ENCODE measurements around the gene TMEM151B.

The TMEM151B gene

GRCh38 chr6:44333273-44333919, 63.1 kb downstream of the TMEM151B start:
- TF ChIP-seq, protein P1, sequence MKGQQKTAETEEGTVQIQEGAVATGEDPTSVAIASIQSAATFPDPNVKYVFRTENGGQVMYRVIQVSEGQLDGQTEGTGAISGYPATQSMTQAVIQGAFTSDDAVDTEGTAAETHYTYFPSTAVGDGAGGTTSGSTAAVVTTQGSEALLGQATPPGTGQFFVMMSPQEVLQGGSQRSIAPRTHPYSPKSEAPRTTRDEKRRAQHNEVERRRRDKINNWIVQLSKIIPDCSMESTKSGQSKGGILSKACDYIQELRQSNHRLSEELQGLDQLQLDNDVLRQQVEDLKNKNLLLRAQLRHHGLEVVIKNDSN (IDR thresholded peaks at IDR 0.05) = 0 out of 2 replicates have a peak, but pooled peaks have one; percentile 3
- TF ChIP-seq TEAD4 (IDR thresholded peaks at IDR 0.05) (no peak), TCF12 (IDR thresholded peaks at IDR 0.05; ENCODE audit: low read depth) (no peak)

GRCh38 chr6:44333942-44334341, 63.7 kb downstream of the TMEM151B start:
- TF ChIP-seq CEBPB (IDR thresholded peaks at IDR 0.05) (no peak), RAD21 (IDR thresholded peaks at IDR 0.05; ENCODE audit: low read depth) (no peak), EGR1 (IDR thresholded peaks at IDR 0.05) (no peak), TCF12 (IDR thresholded peaks at IDR 0.05; ENCODE audit: low read depth) (no peak), ZBTB7A (IDR thresholded peaks at IDR 0.05; ENCODE audit: low read depth) (no peak), FOXM1 (IDR thresholded peaks at IDR 0.05; ENCODE audit: borderline replicate concordance, low read depth) (no peak), EP300 (IDR thresholded peaks at IDR 0.05; ENCODE audit: borderline replicate concordance) (no peak), REST (IDR thresholded peaks at IDR 0.05; ENCODE audit: low read depth) (no peak), TEAD4 (IDR thresholded peaks at IDR 0.05) (no peak), TAF1 (IDR thresholded peaks at IDR 0.05; ENCODE audit: low read depth) (no peak), CREB1 (IDR thresholded peaks at IDR 0.05; ENCODE audit: low read depth) (no peak), NFIC (IDR thresholded peaks at IDR 0.05) (no peak), YY1 (IDR thresholded peaks at IDR 0.05; ENCODE audit: low read depth) (no peak)
- TF ChIP-seq, protein P1 (IDR thresholded peaks at IDR 0.05) = no peak
- TF ChIP-seq, protein P2, sequence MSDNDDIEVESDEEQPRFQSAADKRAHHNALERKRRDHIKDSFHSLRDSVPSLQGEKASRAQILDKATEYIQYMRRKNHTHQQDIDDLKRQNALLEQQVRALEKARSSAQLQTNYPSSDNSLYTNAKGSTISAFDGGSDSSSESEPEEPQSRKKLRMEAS (IDR thresholded peaks at IDR 0.05) = no peak

- TF ChIP-seq CREB1 (IDR thresholded peaks at IDR 0.05; ENCODE audit: low read depth) = no peak
Measured at GRCh38 chr6:44335631-44336030, 65.4 kb downstream of the TMEM151B start.

DNA sequence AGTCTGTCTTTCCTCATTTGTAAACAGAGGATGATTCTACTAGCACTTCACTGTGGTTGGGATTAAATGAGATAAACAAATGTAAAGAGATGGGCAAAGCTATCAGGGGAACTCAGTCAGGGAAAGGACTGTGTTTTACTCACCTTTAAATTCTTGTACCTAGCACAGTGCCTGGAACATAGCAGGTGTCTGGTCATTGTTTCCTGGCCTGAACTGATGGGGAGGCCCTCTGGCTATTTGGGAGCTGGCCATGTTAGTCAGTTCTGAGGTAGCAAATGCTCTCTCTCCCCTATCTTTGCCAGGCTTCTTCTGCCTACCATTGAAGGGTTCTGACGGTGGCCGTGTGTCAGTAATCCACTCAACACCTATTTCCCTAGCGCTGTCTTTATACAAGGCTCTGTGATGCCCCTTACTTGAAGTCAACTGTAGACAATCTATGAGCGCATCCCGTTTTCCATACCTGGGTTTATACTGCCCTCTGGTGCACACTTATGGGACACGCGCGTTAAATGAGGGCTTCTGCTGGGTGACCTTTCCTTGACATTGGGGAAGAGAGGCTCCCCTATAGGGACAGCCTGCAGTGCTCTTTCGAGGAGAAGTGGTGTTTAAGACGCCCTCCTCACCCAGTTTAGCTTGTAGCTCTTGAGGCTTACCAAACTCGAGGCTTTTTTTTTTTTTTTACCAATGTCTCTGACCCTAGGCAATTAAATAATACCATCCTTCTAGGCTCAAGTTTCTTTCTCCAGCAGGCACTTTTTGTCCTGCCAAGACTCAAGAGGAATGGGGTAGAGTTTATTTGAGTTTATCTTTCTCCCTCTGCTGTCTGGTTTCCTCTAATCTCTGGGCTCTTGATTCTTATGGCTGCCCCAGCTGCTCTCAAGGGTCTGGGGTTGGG, 68.2 kb downstream of the TMEM151B start:
- TF ChIP-seq REST (IDR thresholded peaks at IDR 0.05; ENCODE audit: low read depth) (no peak), RAD21 (IDR thresholded peaks at IDR 0.05; ENCODE audit: low read depth) (peak; percentile 89), YY1 (IDR thresholded peaks at IDR 0.05; ENCODE audit: low read depth) (no peak)

GRCh38 chr6:44339301-44339700, 69.1 kb downstream of the TMEM151B start:
- TF ChIP-seq EGR1 (IDR thresholded peaks at IDR 0.05) (no peak), CEBPB (IDR thresholded peaks at IDR 0.05) (no peak), RAD21 (IDR thresholded peaks at IDR 0.05; ENCODE audit: low read depth) (no peak)

DNA sequence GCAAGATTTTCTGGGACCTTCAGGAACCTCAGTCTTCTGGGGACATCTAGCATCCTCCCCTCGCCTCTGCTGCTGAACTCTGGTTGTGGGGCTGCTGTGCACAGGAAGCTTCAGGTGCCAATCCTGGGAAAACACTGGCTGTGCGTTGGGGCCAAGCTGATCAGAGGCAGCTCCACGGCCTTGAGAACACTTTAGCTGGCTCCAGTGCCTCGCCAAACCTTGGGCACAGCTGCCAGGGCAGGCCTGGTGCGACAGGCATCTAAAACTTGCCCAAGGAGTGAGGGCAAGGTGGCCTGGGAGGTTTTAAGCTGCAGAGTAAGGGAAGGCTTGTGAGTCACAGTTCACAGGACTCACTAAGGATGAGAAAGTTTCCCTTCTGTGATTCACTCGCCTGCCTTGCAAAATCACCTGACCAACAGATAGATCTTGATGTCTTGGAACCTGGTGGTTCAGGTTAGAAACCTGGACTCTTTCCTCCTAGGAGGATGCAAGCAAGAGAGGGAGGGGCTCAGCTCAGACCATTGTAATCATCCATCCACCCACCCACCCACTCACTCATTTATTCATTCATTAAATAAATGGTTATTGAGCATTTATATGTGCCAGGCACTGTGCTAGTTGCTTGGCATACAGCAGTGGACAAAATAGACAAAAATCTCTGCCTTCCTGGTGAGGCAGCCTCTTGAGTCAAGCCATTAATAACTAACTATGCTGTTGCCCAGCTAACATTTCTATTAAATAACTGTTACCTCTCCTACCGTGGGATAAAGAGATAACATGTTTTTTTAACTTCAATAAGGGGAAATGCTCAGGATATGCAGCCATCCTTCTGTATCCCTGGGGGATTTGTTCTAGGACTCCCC, 69.7 kb downstream of the TMEM151B start:
- no peak for TF ChIP-seq TCF12 (IDR thresholded peaks at IDR 0.05; ENCODE audit: low read depth)
- TF ChIP-seq, protein P2 (IDR thresholded peaks at IDR 0.05) = no peak
- TF ChIP-seq CREB1 (IDR thresholded peaks at IDR 0.05; ENCODE audit: low read depth) = no peak
- TF ChIP-seq TEAD4 (IDR thresholded peaks at IDR 0.05) = no peak
- TF ChIP-seq EGR1 (IDR thresholded peaks at IDR 0.05) = no peak
- TF ChIP-seq REST (IDR thresholded peaks at IDR 0.05; ENCODE audit: low read depth) = no peak
- TF ChIP-seq TAF1 (IDR thresholded peaks at IDR 0.05; ENCODE audit: low read depth) = no peak
